ENCODE measurements around the gene SYT10.

SYT10 gene

DNA sequence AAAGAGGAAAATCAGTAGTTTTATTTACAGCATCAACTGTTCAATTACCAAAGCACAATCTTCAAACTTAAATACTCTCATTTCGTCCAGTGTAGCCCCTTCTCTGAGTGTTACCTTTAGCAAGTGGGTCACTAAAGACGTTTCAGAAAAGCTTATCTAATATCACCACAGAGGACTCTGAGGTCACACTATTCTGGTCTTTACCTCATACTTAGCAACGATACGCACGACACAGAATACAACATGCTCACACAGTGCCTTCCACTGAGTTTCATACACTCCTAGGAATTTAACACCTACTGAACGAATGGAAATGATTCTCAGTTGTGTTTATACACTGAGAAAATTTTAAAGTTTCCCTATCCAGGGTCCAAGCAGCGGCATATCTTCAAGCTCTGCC lies 2.0 kb downstream of the SYT10 start:
- H2BK120ac ChIP-seq (ENCODE audit: low read depth, low read length) = no peak overlapping the region
- H2AFZ ChIP-seq (ENCODE audit: low read length) = peak overlapping the region; percentile 94
- no peak overlapping the region for H2AK5ac ChIP-seq (ENCODE audit: low read depth, low read length)
- no peaks in the 10 kb centered on the region for H3K9me3 ChIP-seq (replicated peaks in 1 of 2; ENCODE audit: control insufficient read depth in 2 of 2, insufficient read depth in 1 of 2, low read depth in 1 of 2, low read length in 2 of 2)
- no peak overlapping the region for H2BK12ac ChIP-seq (ENCODE audit: low read length)
- WGBS, 2 donors (ENCODE audit: extremely low coverage in 2 of 2, insufficient read length in 2 of 2, insufficient replicate concordance in 1 of 2) = no CpG with 5 or more reads among the region's 7 CpGs
- H2BK15ac ChIP-seq (ENCODE audit: low read length) = no peak overlapping the region
- no peaks in the 10 kb centered on the region for H3K4me1 ChIP-seq (ENCODE audit: control insufficient read depth in 2 of 2, insufficient read depth in 1 of 2, low read depth in 1 of 2, low read length in 2 of 2)
- H3K4me2 ChIP-seq (ENCODE audit: insufficient read depth, low read length, poor library complexity, severe bottlenecking) = no peak overlapping the region
- H3K23ac ChIP-seq (ENCODE audit: low read depth, low read length, poor library complexity) = no peak overlapping the region
- DNase-seq (ENCODE audit: low spot score) = no peak
- peak overlapping the region; percentile 4 to 69 for H3K4me3 ChIP-seq (ENCODE audit: low read length in 2 of 2)
- H4K8ac ChIP-seq (ENCODE audit: low read depth, low read length) = no peak overlapping the region
- H3K14ac ChIP-seq (ENCODE audit: low read length) = no peak overlapping the region
- no peak overlapping the region for H2BK5ac ChIP-seq (ENCODE audit: low read length)
- H3K9ac ChIP-seq (ENCODE audit: low read depth, low read length, poor library complexity) = no peak overlapping the region
- peaks cover 0 to 21% (median 8%) of the 10 kb centered on the region in 3 experiments for H3K27me3 ChIP-seq (ENCODE audit: control insufficient read depth in 3 of 3, insufficient read depth in 3 of 3, low read depth in 1 of 3, low read length in 3 of 3)
- H3K18ac ChIP-seq (ENCODE audit: low read length) = no peak overlapping the region
- H3K27ac ChIP-seq (replicated peaks; ENCODE audit: low read length) = no peak overlapping the region
- H3K4ac ChIP-seq (ENCODE audit: low read length) = no peak overlapping the region
- no peaks in the 10 kb centered on the region for H3K79me1 ChIP-seq (ENCODE audit: low read depth, low read length)
- H3K36me3 ChIP-seq (replicated peaks in 1 of 2; ENCODE audit: control insufficient read depth in 2 of 2, insufficient read depth in 2 of 2, low read length in 2 of 2) = peaks cover 0 to 10% of the 10 kb centered on the region in 2 donors
- no peak overlapping the region for H4K91ac ChIP-seq (ENCODE audit: low read depth, low read length, poor library complexity)

DNA sequence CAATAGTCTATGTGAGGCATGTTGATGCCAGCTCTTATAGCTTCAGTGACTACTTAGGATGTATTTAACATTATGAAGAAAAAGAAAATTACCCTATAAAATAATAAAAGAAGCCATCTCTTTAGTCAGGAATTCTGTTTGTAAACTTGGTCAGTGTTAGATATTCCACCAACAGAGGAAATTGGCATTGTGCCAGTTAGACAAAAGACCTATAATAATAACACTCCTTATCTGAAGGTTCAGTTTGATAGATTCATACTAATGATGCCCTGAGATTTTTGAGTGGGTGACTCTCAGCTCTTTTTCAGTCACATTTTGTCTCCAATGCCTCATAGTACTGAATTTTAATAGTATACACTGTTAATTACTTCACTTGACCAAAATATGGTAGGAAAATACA lies 6.6 kb downstream of the SYT10 start:
- H3K4me1 ChIP-seq (ENCODE audit: control insufficient read depth in 2 of 2, insufficient read depth in 1 of 2, low read depth in 1 of 2, low read length in 2 of 2) = no peaks in the 10 kb centered on the region
- no peak overlapping the region for H2BK5ac ChIP-seq (ENCODE audit: low read length)
- no peak overlapping the region for H3K4ac ChIP-seq (ENCODE audit: low read length)
- no peak overlapping the region for H3K4me2 ChIP-seq (ENCODE audit: insufficient read depth, low read length, poor library complexity, severe bottlenecking)
- no peak overlapping the region for H4K91ac ChIP-seq (ENCODE audit: low read depth, low read length, poor library complexity)
- H2AFZ ChIP-seq (ENCODE audit: low read length) = no peak overlapping the region
- no peak overlapping the region for H2AK5ac ChIP-seq (ENCODE audit: low read depth, low read length)
- no peak overlapping the region for H3K27ac ChIP-seq (replicated peaks; ENCODE audit: low read length)
- no peak overlapping the region for H2BK15ac ChIP-seq (ENCODE audit: low read length)
- no peak overlapping the region for H3K4me3 ChIP-seq (ENCODE audit: low read length in 2 of 2)
- H3K18ac ChIP-seq (ENCODE audit: low read length) = no peak overlapping the region
- H3K79me1 ChIP-seq (ENCODE audit: low read depth, low read length) = no peaks in the 10 kb centered on the region
- no peaks in the 10 kb centered on the region for H3K9me3 ChIP-seq (replicated peaks in 1 of 2; ENCODE audit: control insufficient read depth in 2 of 2, insufficient read depth in 1 of 2, low read depth in 1 of 2, low read length in 2 of 2)
- no peak overlapping the region for H3K14ac ChIP-seq (ENCODE audit: low read length)
- H3K9ac ChIP-seq (ENCODE audit: low read depth, low read length, poor library complexity) = no peak overlapping the region
- H3K36me3 ChIP-seq (replicated peaks in 1 of 2; ENCODE audit: control insufficient read depth in 2 of 2, insufficient read depth in 2 of 2, low read length in 2 of 2) = peaks cover 0 to 10% of the 10 kb centered on the region in 2 donors
- no peak overlapping the region for H4K8ac ChIP-seq (ENCODE audit: low read depth, low read length)
- no peak overlapping the region for H2BK12ac ChIP-seq (ENCODE audit: low read length)
- DNase-seq (ENCODE audit: low spot score) = no peak
- no peak overlapping the region for H2BK120ac ChIP-seq (ENCODE audit: low read depth, low read length)
- H3K27me3 ChIP-seq (ENCODE audit: control insufficient read depth in 3 of 3, insufficient read depth in 3 of 3, low read depth in 1 of 3, low read length in 3 of 3) = peaks cover 0 to 5% (median 2%) of the 10 kb centered on the region in 3 experiments
- H3K23ac ChIP-seq (ENCODE audit: low read depth, low read length, poor library complexity) = no peak overlapping the region

GRCh38 chr12:33431648-33432047 lies 8.0 kb downstream of the SYT10 start:
- no peak overlapping the region for H3K4ac ChIP-seq (ENCODE audit: low read length)
- no peaks in the 10 kb centered on the region for H3K9me3 ChIP-seq (replicated peaks in 1 of 2; ENCODE audit: control insufficient read depth in 2 of 2, insufficient read depth in 1 of 2, low read depth in 1 of 2, low read length in 2 of 2)
- H3K4me3 ChIP-seq (ENCODE audit: low read length in 2 of 2) = no peak overlapping the region
- H3K4me2 ChIP-seq (ENCODE audit: insufficient read depth, low read length, poor library complexity, severe bottlenecking) = no peak overlapping the region
- H3K36me3 ChIP-seq (replicated peaks in 1 of 2; ENCODE audit: control insufficient read depth in 2 of 2, insufficient read depth in 2 of 2, low read length in 2 of 2) = peaks cover 0 to 9% of the 10 kb centered on the region in 2 donors
- H4K91ac ChIP-seq (ENCODE audit: low read depth, low read length, poor library complexity) = no peak overlapping the region
- WGBS, 2 donors (ENCODE audit: extremely low coverage in 2 of 2, insufficient read length in 2 of 2, insufficient replicate concordance in 1 of 2) = no CpG with 5 or more reads among the region's 1 CpG
- no peak overlapping the region for H2AK5ac ChIP-seq (ENCODE audit: low read depth, low read length)
- no peak overlapping the region for H2BK5ac ChIP-seq (ENCODE audit: low read length)
- H3K27ac ChIP-seq (replicated peaks; ENCODE audit: low read length) = no peak overlapping the region
- H3K27me3 ChIP-seq (ENCODE audit: control insufficient read depth in 3 of 3, insufficient read depth in 3 of 3, low read depth in 1 of 3, low read length in 3 of 3) = no peaks in the 10 kb centered on the region
- H3K4me1 ChIP-seq (ENCODE audit: control insufficient read depth in 2 of 2, insufficient read depth in 1 of 2, low read depth in 1 of 2, low read length in 2 of 2) = no peaks in the 10 kb centered on the region
- no peak overlapping the region for H2BK12ac ChIP-seq (ENCODE audit: low read length)
- H2BK120ac ChIP-seq (ENCODE audit: low read depth, low read length) = no peak overlapping the region
- H3K18ac ChIP-seq (ENCODE audit: low read length) = no peak overlapping the region
- no peak overlapping the region for H3K9ac ChIP-seq (ENCODE audit: low read depth, low read length, poor library complexity)
- no peak overlapping the region for H2AFZ ChIP-seq (ENCODE audit: low read length)
- H3K23ac ChIP-seq (ENCODE audit: low read depth, low read length, poor library complexity) = no peak overlapping the region
- no peak for DNase-seq (ENCODE audit: low spot score)
- no peak overlapping the region for H4K8ac ChIP-seq (ENCODE audit: low read depth, low read length)
- H2BK15ac ChIP-seq (ENCODE audit: low read length) = no peak overlapping the region
- H3K79me1 ChIP-seq (ENCODE audit: low read depth, low read length) = no peaks in the 10 kb centered on the region
- H3K14ac ChIP-seq (ENCODE audit: low read length) = no peak overlapping the region

GRCh38 chr12:33429468-33429867 lies 10.2 kb downstream of the SYT10 start:
- Histone ChIP-seq H3K4ac (ENCODE audit: low read length) (no peak overlapping the region), H4K91ac (ENCODE audit: low read depth, low read length, poor library complexity) (no peak overlapping the region), H3K27ac (replicated peaks; ENCODE audit: low read length) (no peak overlapping the region), H2BK15ac (ENCODE audit: low read length) (no peak overlapping the region), H3K4me2 (ENCODE audit: insufficient read depth, low read length, poor library complexity, severe bottlenecking) (no peak overlapping the region), H2AK5ac (ENCODE audit: low read depth, low read length) (no peak overlapping the region), H3K4me3 (ENCODE audit: low read length in 2 of 2) (no peak overlapping the region), H3K4me1 (ENCODE audit: control insufficient read depth in 2 of 2, insufficient read depth in 1 of 2, low read depth in 1 of 2, low read length in 2 of 2) (no peaks in the 10 kb centered on the region), H2BK5ac (ENCODE audit: low read length) (no peak overlapping the region), H3K18ac (ENCODE audit: low read length) (no peak overlapping the region), H4K8ac (ENCODE audit: low read depth, low read length) (no peak overlapping the region), H3K9me3 (replicated peaks in 1 of 2; ENCODE audit: control insufficient read depth in 2 of 2, insufficient read depth in 1 of 2, low read depth in 1 of 2, low read length in 2 of 2) (no peaks in the 10 kb centered on the region), H2BK120ac (ENCODE audit: low read depth, low read length) (no peak overlapping the region), H3K36me3 (replicated peaks in 1 of 2; ENCODE audit: control insufficient read depth in 2 of 2, insufficient read depth in 2 of 2, low read length in 2 of 2) (peaks cover 0 to 9% of the 10 kb centered on the region in 2 donors), H3K9ac (ENCODE audit: low read depth, low read length, poor library complexity) (no peak overlapping the region), H3K79me1 (ENCODE audit: low read depth, low read length) (no peaks in the 10 kb centered on the region), H2AFZ (ENCODE audit: low read length) (no peak overlapping the region), H3K27me3 (ENCODE audit: control insufficient read depth in 3 of 3, insufficient read depth in 3 of 3, low read depth in 1 of 3, low read length in 3 of 3) (no peaks in the 10 kb centered on the region), H2BK12ac (ENCODE audit: low read length) (no peak overlapping the region), H3K23ac (ENCODE audit: low read depth, low read length, poor library complexity) (no peak overlapping the region), H3K14ac (ENCODE audit: low read length) (no peak overlapping the region)
- DNase-seq (ENCODE audit: low spot score) = no peak
- WGBS, 2 donors (ENCODE audit: extremely low coverage in 2 of 2, insufficient read length in 2 of 2, insufficient replicate concordance in 1 of 2) = 100% methylated on average over 1 of the region's 2 CpGs; no CpG with 5 or more reads in 1 of the 2 donors
